ENCODE measurements around the gene NEURL1B. TPM values are rescaled to one million over a fixed set of nuclear protein-coding genes. Genes with fewer than 3 reads are reported as not detected.
A peak's percentile ranks its signal among the peaks of the same experiment; 100 is the strongest.

NEURL1B gene
- total RNA-seq, 2 donors from 2014 or later: 4.9 to 6.3 TPM

- peaks cover 9% of the 10 kb centered on the region for H3K4me1 Mint-ChIP-seq
- H3K27me3 Mint-ChIP-seq (ENCODE audit: insufficient read depth): peaks cover 13% of the 10 kb centered on the region
- no peak overlapping the region for H3K4me3 Mint-ChIP-seq
Measured at GRCh38 chr5:172689801-172690200, 48.7 kb downstream of the NEURL1B start.

GRCh38 chr5:172690258-172691075 lies 49.4 kb downstream of the NEURL1B start:
- Histone ChIP-seq H3K4me1 (ENCODE audit: control insufficient read depth, insufficient read depth, low read length) (peaks cover 7% of the 10 kb centered on the region), H3K9me3 (ENCODE audit: control insufficient read depth, low read length) (no peaks in the 10 kb centered on the region), H3K36me3 (ENCODE audit: control insufficient read depth, insufficient read depth, low read length) (no peaks in the 10 kb centered on the region), H3K27me3 (ENCODE audit: control insufficient read depth, insufficient read depth, low read length, poor library complexity, severe bottlenecking) (peaks cover 7% of the 10 kb centered on the region), H3K27ac (ENCODE audit: low read depth, low read length) (no peak overlapping the region), H3K9ac (ENCODE audit: extremely low read depth, low read length, poor library complexity, severe bottlenecking) (no peak overlapping the region), H3K4me3 (ENCODE audit: low read length) (no peak overlapping the region)
- peaks cover 13% of the 10 kb centered on the region for H3K4me1 Mint-ChIP-seq
- H3K4me3 Mint-ChIP-seq: no peak overlapping the region
- no peak overlapping the region for H3K27ac Mint-ChIP-seq
- no peaks in the 10 kb centered on the region for H3K36me3 Mint-ChIP-seq (ENCODE audit: low read depth)
- no peaks in the 10 kb centered on the region for H3K9me3 Mint-ChIP-seq
- 93 to 97% methylated on average over 20 to 24 of the region's 24 CpGs for WGBS, 2 experiments (ENCODE audit: insufficient coverage in 1 of 2, insufficient read length in 1 of 2)
- H3K27me3 Mint-ChIP-seq (ENCODE audit: insufficient read depth): peaks cover 7% of the 10 kb centered on the region
- TF ChIP-seq CTCF (conservative IDR thresholded peaks at IDR 0.05): no peak
- no peak for DNase-seq

More at GRCh38 chr5:172689801-172690200, 48.7 kb downstream of the NEURL1B start:
- H3K36me3 Mint-ChIP-seq (ENCODE audit: low read depth): no peaks in the 10 kb centered on the region
- TF ChIP-seq CTCF (conservative IDR thresholded peaks at IDR 0.05): no peak
- Histone ChIP-seq H3K4me1 (ENCODE audit: control insufficient read depth, insufficient read depth, low read length) (peaks cover 7% of the 10 kb centered on the region), H3K27ac (ENCODE audit: low read depth, low read length) (no peak overlapping the region), H3K4me3 (ENCODE audit: low read length) (no peak overlapping the region), H3K9ac (ENCODE audit: extremely low read depth, low read length, poor library complexity, severe bottlenecking) (no peak overlapping the region), H3K36me3 (ENCODE audit: control insufficient read depth, insufficient read depth, low read length) (no peaks in the 10 kb centered on the region), H3K9me3 (ENCODE audit: control insufficient read depth, low read length) (no peaks in the 10 kb centered on the region), H3K27me3 (ENCODE audit: control insufficient read depth, insufficient read depth, low read length, poor library complexity, severe bottlenecking) (peaks cover 11% of the 10 kb centered on the region)
- no peaks in the 10 kb centered on the region for H3K9me3 Mint-ChIP-seq
- no peak for DNase-seq
- no peak overlapping the region for H3K27ac Mint-ChIP-seq
- WGBS, 2 experiments (ENCODE audit: insufficient coverage in 1 of 2, insufficient read length in 1 of 2): 90 to 98% methylated on average over 4 to 10 of the region's 10 CpGs

- peaks cover 3% of the 10 kb centered on the region for H3K27me3 ChIP-seq (ENCODE audit: control insufficient read depth, insufficient read depth, low read length, poor library complexity, severe bottlenecking)
- WGBS, 2 experiments (ENCODE audit: insufficient coverage in 1 of 2, insufficient read length in 1 of 2): 80 to 91% methylated on average over 7 of the region's 7 CpGs
Measured at GRCh38 chr5:172691886-172692285, 50.8 kb downstream of the NEURL1B start.

More at GRCh38 chr5:172691886-172692285, 50.8 kb downstream of the NEURL1B start:
- peaks cover 13% of the 10 kb centered on the region for H3K4me1 Mint-ChIP-seq
- TF ChIP-seq CTCF (conservative IDR thresholded peaks at IDR 0.05): peak; percentile 10
- no peak overlapping the region for H3K27ac Mint-ChIP-seq
- DNase-seq: peak; percentile 73
- Histone ChIP-seq H3K4me3 (ENCODE audit: low read length) (no peak overlapping the region), H3K9ac (ENCODE audit: extremely low read depth, low read length, poor library complexity, severe bottlenecking) (no peak overlapping the region), H3K27ac (ENCODE audit: low read depth, low read length) (no peak overlapping the region), H3K36me3 (ENCODE audit: control insufficient read depth, insufficient read depth, low read length) (no peaks in the 10 kb centered on the region), H3K9me3 (ENCODE audit: control insufficient read depth, low read length) (no peaks in the 10 kb centered on the region), H3K4me1 (ENCODE audit: control insufficient read depth, insufficient read depth, low read length) (peaks cover 7% of the 10 kb centered on the region)
- no peak overlapping the region for H3K4me3 Mint-ChIP-seq
- no peaks in the 10 kb centered on the region for H3K36me3 Mint-ChIP-seq (ENCODE audit: low read depth)
- peaks cover 2% of the 10 kb centered on the region for H3K27me3 Mint-ChIP-seq (ENCODE audit: insufficient read depth)
- no peaks in the 10 kb centered on the region for H3K9me3 Mint-ChIP-seq

All from endodermal cell (in vitro differentiated cells).